Vagina (tissue), 2 donors: Measurements from ENCODE around the gene PCSK5. TPM values are rescaled to one million over a fixed set of nuclear protein-coding genes. Genes with fewer than 3 reads are reported as not detected.

Experiments
- DNase-seq, 2 donors: peaks; one replicate each; pipeline ENCODE4 v3.0.0-alpha.2; 2017; ENCODE audit errors: extremely low spot score in 2 of 2
- H3K27ac ChIP-seq: fragments of 200-600 bp; sonication (generic); one replicate; pipeline ENCODE4 v1.5.1; 2019
- H3K27me3 ChIP-seq: fragments of 200-600 bp; sonication (generic); one replicate; pipeline ENCODE4 v1.5.1; 2019
- H3K36me3 ChIP-seq, 2 donors: fragments of 200-600 bp; sonication (generic); one replicate each; pipeline ENCODE4 v1.5.1; 2017 to 2019
- H3K4me1 ChIP-seq: fragments of 200-600 bp; sonication (generic); one replicate; pipeline ENCODE4 v1.5.1; 2019
- H3K4me3 ChIP-seq, 2 donors: fragments of 200-600 bp; sonication (generic); 1 replicate in 1 of 2; 2 replicates in 1 of 2; pipeline ENCODE4 v1.5.1; 2016 to 2019
- H3K9me3 ChIP-seq: fragments of 200-600 bp; sonication (generic); one replicate; pipeline ENCODE4 v1.5.1; 2019
- CTCF ChIP-seq, 3 experiments: fragments of 450-650 bp in 2 of 3; fragments of 200-600 bp in 1 of 3; sonication (generic) in 1 of 3; IDR thresholded peaks; one replicate each; pipeline ENCODE4 v1.5.1; 2017 to 2019; ENCODE audit warnings: antibody characterized with exemption in 3 of 3, mild to moderate bottlenecking in 2 of 3, moderate library complexity in 2 of 3
- POLR2A ChIP-seq, 2 donors: fragments of 450-650 bp; IDR thresholded peaks; one replicate each; pipeline ENCODE4 v1.6.1; 2017; ENCODE audit warnings: antibody characterized with exemption in 2 of 2, mild to moderate bottlenecking in 2 of 2, moderate library complexity in 2 of 2
- POLR2AphosphoS5 ChIP-seq, 2 donors: sonication (generic); formaldehyde crosslinking; IDR thresholded peaks; one replicate each; pipeline ENCODE4 v1.9.0; 2017; ENCODE audit warnings: antibody characterized with exemption in 2 of 2, mild to moderate bottlenecking in 2 of 2, low read depth in 1 of 2; ENCODE audit not compliant: insufficient read depth in 1 of 2
- intact Hi-C: fragments of 100-400 bp; cut with DNase I; formaldehyde crosslinking; loops from one replicate; pipeline ENCODE4 v1.15.1; 2023
- total RNA-seq: library from RNA; depleted of rRNA; stranded (reverse); fragments of >200 nt; gene quantifications from one replicate; pipeline ENCODE4 v1.2.3, GENCODE V29; 2016

The PCSK5 gene
- total RNA-seq, 1 donor from 2014 or later = 22.6 TPM

- Histone ChIP-seq H3K4me3 (no peak overlapping the region), H3K4me1 (peaks cover 10% of the 10 kb centered on the region), H3K36me3 (no peaks in the 10 kb centered on the region), H3K9me3 (no peaks in the 10 kb centered on the region), H3K27ac (no peak overlapping the region), H3K27me3 (no peaks in the 10 kb centered on the region)
- TF ChIP-seq POLR2AphosphoS5 (IDR thresholded peaks at IDR 0.05; ENCODE audit: insufficient read depth in 1 of 2, low read depth in 1 of 2) (peak in 1 of 2 donors; percentile 57), CTCF (IDR thresholded peaks at IDR 0.05) (no peak)
- DNase-seq = no peak
- intact Hi-C loops = no loop called here
These were observed 217.0 kb downstream of the PCSK5 start for GRCh38 chr9:76107482-76107881.

GRCh38 chr9:76109953-76110352, 219.5 kb downstream of the PCSK5 start:
- H3K4me3 ChIP-seq = no peak overlapping the region
- DNase-seq = no peak
- no peaks in the 10 kb centered on the region for H3K27me3 ChIP-seq
- TF ChIP-seq CTCF (IDR thresholded peaks at IDR 0.05) = no peak
- no peak for TF ChIP-seq POLR2AphosphoS5 (IDR thresholded peaks at IDR 0.05; ENCODE audit: insufficient read depth in 1 of 2, low read depth in 1 of 2)
- no peak for TF ChIP-seq POLR2A (IDR thresholded peaks at IDR 0.05)
- H3K4me1 ChIP-seq = peaks cover 15% of the 10 kb centered on the region
- no peak overlapping the region for H3K27ac ChIP-seq
- H3K9me3 ChIP-seq = no peaks in the 10 kb centered on the region
- no peaks in the 10 kb centered on the region for H3K36me3 ChIP-seq
- intact Hi-C loops = no loop called here

GRCh38 chr9:76112151-76112550, 221.7 kb downstream of the PCSK5 start:
- Histone ChIP-seq H3K36me3 (no peaks in the 10 kb centered on the region), H3K4me1 (peaks cover 16% of the 10 kb centered on the region), H3K27me3 (no peaks in the 10 kb centered on the region), H3K9me3 (no peaks in the 10 kb centered on the region), H3K27ac (no peak overlapping the region), H3K4me3 (no peak overlapping the region)
- DNase-seq = no peak
- TF ChIP-seq POLR2A (IDR thresholded peaks at IDR 0.05) = no peak
- intact Hi-C loops = no loop called here

- Histone ChIP-seq H3K4me1 (peaks cover 14% of the 10 kb centered on the region), H3K36me3 (no peaks in the 10 kb centered on the region), H3K27ac (no peak overlapping the region), H3K4me3 (no peak overlapping the region), H3K9me3 (no peaks in the 10 kb centered on the region), H3K27me3 (no peaks in the 10 kb centered on the region)
- TF ChIP-seq POLR2A (IDR thresholded peaks at IDR 0.05) (no peak), CTCF (IDR thresholded peaks at IDR 0.05) (no peak), POLR2AphosphoS5 (IDR thresholded peaks at IDR 0.05; ENCODE audit: insufficient read depth in 1 of 2, low read depth in 1 of 2) (no peak)
- DNase-seq = no peak
- intact Hi-C loops = no loop called here
These were observed 223.7 kb downstream of the PCSK5 start for GRCh38 chr9:76114144-76114543.

GRCh38 chr9:76115396-76115795, 224.9 kb downstream of the PCSK5 start:
- H3K4me1 ChIP-seq = peaks cover 14% of the 10 kb centered on the region
- no peaks in the 10 kb centered on the region for H3K27me3 ChIP-seq
- H3K9me3 ChIP-seq = no peaks in the 10 kb centered on the region
- H3K4me3 ChIP-seq = no peak overlapping the region
- no peaks in the 10 kb centered on the region for H3K36me3 ChIP-seq
- DNase-seq = no peak
- no peak overlapping the region for H3K27ac ChIP-seq
- TF ChIP-seq CTCF (IDR thresholded peaks at IDR 0.05) = no peak
- TF ChIP-seq POLR2AphosphoS5 (IDR thresholded peaks at IDR 0.05; ENCODE audit: insufficient read depth in 1 of 2, low read depth in 1 of 2) = no peak
- TF ChIP-seq POLR2A (IDR thresholded peaks at IDR 0.05) = no peak
- intact Hi-C loops = no loop called here
